Activated T-helper 2 cell treated with anti-CD3 and anti-CD28 coated beads, Interferon-gamma antibody, Interleukin-2, Interleukin-4, amounts not matched to agents 10 μg/mL and 5 μg/mL and 100 μg/mL, durations not matched to agents 14 hours and 24 hours and 36 hours (primary cell): ENCODE results near the gene TSNAXIP1. TPM values are rescaled to one million over a fixed set of nuclear protein-coding genes. Genes with fewer than 3 reads are reported as not detected.
A peak's percentile ranks its signal among the peaks of the same experiment; 100 is the strongest.

Source experiments
- DNase-seq: peaks from one replicate; pipeline ENCODE4 v3.0.0; 2021; ENCODE audit warnings: low spot score
- H3K27ac Mint-ChIP-seq: one replicate; pipeline ENCODE4 v1.8.0; 2021; ENCODE audit warnings: mixed read lengths
- H3K27me3 Mint-ChIP-seq: one replicate; pipeline ENCODE4 v1.8.0; 2021; ENCODE audit warnings: low read depth, mixed read lengths
- H3K36me3 Mint-ChIP-seq: one replicate; pipeline ENCODE4 v1.8.0; 2021; ENCODE audit warnings: low read depth, mixed read lengths
- H3K4me1 Mint-ChIP-seq: one replicate; pipeline ENCODE4 v1.8.0; 2021; ENCODE audit warnings: low read depth, mixed read lengths
- H3K4me3 Mint-ChIP-seq: one replicate; pipeline ENCODE4 v1.8.0; 2021; ENCODE audit warnings: low read depth, mild to moderate bottlenecking, moderate library complexity, mixed read lengths
- H3K9me3 Mint-ChIP-seq: one replicate; pipeline ENCODE4 v1.8.0; 2021; ENCODE audit warnings: mixed read lengths
- intact Hi-C: fragments of 100-400 bp; cut with micrococcal nuclease; formaldehyde crosslinking; loops from one replicate; pipeline ENCODE4 v1.15.1; 2023
- total RNA-seq: library from RNA; stranded (reverse); gene quantifications from 2 replicates; pipeline ENCODE4 v1.2.3, GENCODE V29; 2022

Gene TSNAXIP1
- total RNA-seq, 1 donor from 2014 or later, result 1.0 TPM

GRCh38 chr16:67844497-67844896, 37.8 kb downstream of the TSNAXIP1 start:
- DNase-seq, result no peak
- peak overlapping the region; percentile 1 for H3K27ac Mint-ChIP-seq
- H3K9me3 Mint-ChIP-seq, result no peaks in the 10 kb centered on the region
- intact Hi-C loops, result loop anchor here (10.0 kb wide), 1 partner anchor 600 kb away; the partner anchor contains the start of genes FHOD1 and SLC9A5
- peak overlapping the region; percentile 88 for H3K4me3 Mint-ChIP-seq
- H3K36me3 Mint-ChIP-seq, result peaks cover 23% of the 10 kb centered on the region
- H3K27me3 Mint-ChIP-seq, result no peaks in the 10 kb centered on the region
- H3K4me1 Mint-ChIP-seq, result peaks cover 38% of the 10 kb centered on the region

GRCh38 chr16:67845291-67846062, 38.8 kb downstream of the TSNAXIP1 start:
- peak overlapping the region; percentile 93 for H3K4me3 Mint-ChIP-seq
- H3K9me3 Mint-ChIP-seq, result no peaks in the 10 kb centered on the region
- intact Hi-C loops, result loop anchor here (1.0 to 10.0 kb wide), 7 partner anchors 12 to 601 kb away; partner anchors contain the start of genes ACD, CTCF, FHOD1 and PARD6A
- H3K27me3 Mint-ChIP-seq, result no peaks in the 10 kb centered on the region
- H3K27ac Mint-ChIP-seq, result peak overlapping the region; percentile 93
- H3K36me3 Mint-ChIP-seq, result peaks cover 23% of the 10 kb centered on the region
- H3K4me1 Mint-ChIP-seq, result peaks cover 38% of the 10 kb centered on the region
- DNase-seq, result no peak

- H3K4me3 Mint-ChIP-seq, result peak overlapping the region; percentile 93
- H3K9me3 Mint-ChIP-seq, result no peaks in the 10 kb centered on the region
- H3K4me1 Mint-ChIP-seq, result peaks cover 38% of the 10 kb centered on the region
- peak overlapping the region; percentile 93 for H3K27ac Mint-ChIP-seq
- DNase-seq, result no peak
- H3K36me3 Mint-ChIP-seq, result peaks cover 23% of the 10 kb centered on the region
- no peaks in the 10 kb centered on the region for H3K27me3 Mint-ChIP-seq
- intact Hi-C loops, result loop anchor here (1.0 to 10.0 kb wide), 7 partner anchors 13 to 601 kb away; partner anchors contain the start of genes ACD, CTCF, FHOD1 and PARD6A
Measured at GRCh38 chr16:67846063-67846319, 39.3 kb downstream of the TSNAXIP1 start.

GRCh38 chr16:67846320-67847063, 39.8 kb downstream of the TSNAXIP1 start, which contains the start of gene NUTF2:
Gene NUTF2, plus strand, starts transcription at chr16:67846933. Its CDS starts 18,198 bp downstream, at chr16:67865131.
- H3K36me3 Mint-ChIP-seq, result peaks cover 23% of the 10 kb centered on the region
- no peaks in the 10 kb centered on the region for H3K9me3 Mint-ChIP-seq
- H3K27me3 Mint-ChIP-seq, result no peaks in the 10 kb centered on the region
- peak within 1 kb of the TSS; percentile 93 for H3K27ac Mint-ChIP-seq
- intact Hi-C loops, result loop anchor here (1.0 to 10.0 kb wide), 9 partner anchors 13 to 602 kb away; partner anchors contain the start of genes ACD, CTCF, FHOD1 and PARD6A
- peak; percentile 96 for DNase-seq
- H3K4me3 Mint-ChIP-seq, result peak within 1 kb of the TSS; percentile 93
- H3K4me1 Mint-ChIP-seq, result peaks cover 36% of the 10 kb centered on the region

- H3K4me1 Mint-ChIP-seq, result peaks cover 33% of the 10 kb centered on the region
- H3K9me3 Mint-ChIP-seq, result no peaks in the 10 kb centered on the region
- H3K27me3 Mint-ChIP-seq, result no peaks in the 10 kb centered on the region
- peak within 1 kb of the TSS; percentile 93 for H3K4me3 Mint-ChIP-seq
- H3K27ac Mint-ChIP-seq, result peak within 1 kb of the TSS; percentile 84
- intact Hi-C loops, result loop anchor here (1.0 to 10.0 kb wide), 5 partner anchors 25 to 602 kb away; partner anchors contain the start of genes ACD, CTCF, FHOD1 and PARD6A
- peaks cover 23% of the 10 kb centered on the region for H3K36me3 Mint-ChIP-seq
- no peak for DNase-seq
Measured at GRCh38 chr16:67847064-67847861, 40.6 kb downstream of the TSNAXIP1 start, which contains the start of gene CENPT. Gene CENPT, minus strand, starts transcription at chr16:67847693. Its CDS starts 13,834 bp downstream, at chr16:67833859.

- H3K4me3 Mint-ChIP-seq, result peak overlapping the region; percentile 91
- H3K36me3 Mint-ChIP-seq, result peaks cover 21% of the 10 kb centered on the region
- no peak overlapping the region for H3K27ac Mint-ChIP-seq
- no peak for DNase-seq
- H3K27me3 Mint-ChIP-seq, result no peaks in the 10 kb centered on the region
- no peaks in the 10 kb centered on the region for H3K9me3 Mint-ChIP-seq
- intact Hi-C loops, result loop anchor here (10.0 kb wide), 1 partner anchor 603 kb away; the partner anchor contains the start of genes FHOD1 and SLC9A5
- H3K4me1 Mint-ChIP-seq, result peaks cover 32% of the 10 kb centered on the region
Measured at GRCh38 chr16:67848118-67848517, 41.4 kb downstream of the TSNAXIP1 start.

- no peak overlapping the region for H3K27ac Mint-ChIP-seq
Measured at GRCh38 chr16:67853670-67854069, 47.0 kb downstream of the TSNAXIP1 start.

GRCh38 chr16:67855789-67856188, 49.1 kb downstream of the TSNAXIP1 start:
- Mint-ChIP-seq H3K27ac (no peak overlapping the region), H3K36me3 (peaks cover 11% of the 10 kb centered on the region), H3K9me3 (no peaks in the 10 kb centered on the region), H3K4me1 (peaks cover 6% of the 10 kb centered on the region), H3K27me3 (no peaks in the 10 kb centered on the region), H3K4me3 (no peak overlapping the region)
- no peak for DNase-seq
- intact Hi-C loops, result no loop called here

More at GRCh38 chr16:67853670-67854069, 47.0 kb downstream of the TSNAXIP1 start:
- Mint-ChIP-seq H3K9me3 (no peaks in the 10 kb centered on the region), H3K36me3 (peaks cover 12% of the 10 kb centered on the region), H3K4me3 (no peak overlapping the region), H3K27me3 (no peaks in the 10 kb centered on the region), H3K4me1 (peaks cover 9% of the 10 kb centered on the region)
- DNase-seq, result no peak
- intact Hi-C loops, result no loop called here

- peaks cover 8% of the 10 kb centered on the region for H3K4me1 Mint-ChIP-seq
- DNase-seq, result no peak
- no peak overlapping the region for H3K4me3 Mint-ChIP-seq
- H3K27me3 Mint-ChIP-seq, result no peaks in the 10 kb centered on the region
- intact Hi-C loops, result no loop called here
- peaks cover 17% of the 10 kb centered on the region for H3K36me3 Mint-ChIP-seq
- H3K9me3 Mint-ChIP-seq, result no peaks in the 10 kb centered on the region
- peak overlapping the region; percentile 4 for H3K27ac Mint-ChIP-seq
Measured at GRCh38 chr16:67856927-67857546, 50.3 kb downstream of the TSNAXIP1 start.

GRCh38 chr16:67857547-67858233, 51.0 kb downstream of the TSNAXIP1 start:
- no peaks in the 10 kb centered on the region for H3K27me3 Mint-ChIP-seq
- no peak for DNase-seq
- intact Hi-C loops, result no loop called here
- H3K27ac Mint-ChIP-seq, result peak overlapping the region; percentile 49
- H3K9me3 Mint-ChIP-seq, result no peaks in the 10 kb centered on the region
- peaks cover 8% of the 10 kb centered on the region for H3K4me1 Mint-ChIP-seq
- no peak overlapping the region for H3K4me3 Mint-ChIP-seq
- peaks cover 17% of the 10 kb centered on the region for H3K36me3 Mint-ChIP-seq

GRCh38 chr16:67858500-67858899, 51.8 kb downstream of the TSNAXIP1 start:
- Mint-ChIP-seq H3K27ac (peak overlapping the region; percentile 45), H3K4me1 (peaks cover 8% of the 10 kb centered on the region), H3K9me3 (no peaks in the 10 kb centered on the region), H3K4me3 (no peak overlapping the region), H3K36me3 (peaks cover 17% of the 10 kb centered on the region), H3K27me3 (no peaks in the 10 kb centered on the region)
- intact Hi-C loops, result no loop called here
- DNase-seq, result no peak
